ENCODE measurements around the gene NR4A1.

Gene NR4A1

GRCh38 chr12:52018433-52019112, 32.7 kb upstream of the NR4A1 start:
- DNase-seq (ENCODE audit: low read depth), result no peak

- DNase-seq (ENCODE audit: low read depth), result no peak
These were observed 32.0 kb upstream of the NR4A1 start for GRCh38 chr12:52019113-52019770.

GRCh38 chr12:52020539-52021336, 30.5 kb upstream of the NR4A1 start:
- peak; percentile 32 for DNase-seq (ENCODE audit: low read depth)

- DNase-seq (ENCODE audit: low read depth), result no peak
These were observed 28.4 kb upstream of the NR4A1 start for GRCh38 chr12:52022841-52023181.

GRCh38 chr12:52023182-52023975, 27.9 kb upstream of the NR4A1 start:
- DNase-seq (ENCODE audit: low read depth), result peak; percentile 83

- DNase-seq (ENCODE audit: low read depth), result no peak
These were observed 27.1 kb upstream of the NR4A1 start for GRCh38 chr12:52023976-52024688.

GRCh38 chr12:52024845-52025230, 26.4 kb upstream of the NR4A1 start:
- no peak for DNase-seq (ENCODE audit: low read depth)

- DNase-seq (ENCODE audit: low read depth), result no peak
These were observed 25.0 kb upstream of the NR4A1 start for GRCh38 chr12:52026263-52026662.

GRCh38 chr12:52027085-52027843, 24.0 kb upstream of the NR4A1 start:
- DNase-seq (ENCODE audit: low read depth), result no peak

- DNase-seq (ENCODE audit: low read depth), result no peak
These were observed 21.6 kb upstream of the NR4A1 start for GRCh38 chr12:52029685-52030084.

- DNase-seq (ENCODE audit: low read depth), result no peak
These were observed 18.8 kb upstream of the NR4A1 start for GRCh38 chr12:52032446-52032803.

- DNase-seq (ENCODE audit: low read depth), result peak; percentile 86
These were observed 18.3 kb upstream of the NR4A1 start for GRCh38 chr12:52032804-52033445.

GRCh38 chr12:52033446-52034140, 17.6 kb upstream of the NR4A1 start:
- no peak for DNase-seq (ENCODE audit: low read depth)

- no peak for DNase-seq (ENCODE audit: low read depth)
These were observed 16.1 kb upstream of the NR4A1 start for GRCh38 chr12:52035190-52035589.

- DNase-seq (ENCODE audit: low read depth), result no peak
These were observed 15.3 kb upstream of the NR4A1 start for GRCh38 chr12:52035926-52036325.

GRCh38 chr12:52036587-52037171, 14.6 kb upstream of the NR4A1 start:
- DNase-seq (ENCODE audit: low read depth), result peak; percentile 87

- peak; percentile 31 for DNase-seq (ENCODE audit: low read depth)
These were observed 13.9 kb upstream of the NR4A1 start for GRCh38 chr12:52037248-52037861.

- no peak for DNase-seq (ENCODE audit: low read depth)
These were observed 12.8 kb upstream of the NR4A1 start for GRCh38 chr12:52038447-52038846.

- no peak for DNase-seq (ENCODE audit: low read depth)
These were observed 10.2 kb upstream of the NR4A1 start for GRCh38 chr12:52041035-52041434.
